H1 (cell line): ENCODE results near the gene GPX6. TPM values are rescaled to one million over a fixed set of nuclear protein-coding genes. Genes with fewer than 3 reads are reported as not detected.

Experiments used
- CTCF ChIA-PET: fragments of 300-600 bp; sonication (Branson Sonifier 250); formaldehyde crosslinking; loops from one replicate; lab custom pipeline; 2021; ENCODE audit not compliant: partially characterized antibody; lab: Charles Lee
- POLR2A ChIA-PET: fragments of 300-600 bp; sonication (Branson Sonifier 250); formaldehyde crosslinking; loops from one replicate; lab custom pipeline; 2021; ENCODE audit warnings: inconsistent platforms; ENCODE audit not compliant: partially characterized antibody; lab: Charles Lee
- DNase-seq, 2 experiments: peaks; one replicate each; pipeline versions ENCODE4 v3.0.0 to v3.0.0-alpha.2; 2010 to 2022; ENCODE audit warnings: low spot score in 2 of 2, low read depth in 1 of 2, mixed read lengths in 1 of 2
- FAIRE-seq: peaks from 2 replicates; lab custom pipeline; 2011; peaks lifted over from hg19 to GRCh38; lab: Jason Lieb, UNC
- H2AFZ ChIP-seq: 2 replicates; pipeline ENCODE4 v1.8.1; 2012; ENCODE audit warnings: low read length, inconsistent platforms
- H2AK5ac ChIP-seq: 2 replicates; pipeline ENCODE4 v1.6.1; 2013; ENCODE audit warnings: low read depth, low read length
- H2BK120ac ChIP-seq: replicated peaks from 2 replicates; pipeline ENCODE3; 2013; ENCODE audit warnings: low read depth, low read length, inconsistent platforms
- H2BK12ac ChIP-seq: 2 replicates; pipeline ENCODE4 v1.6.1; 2013; ENCODE audit warnings: low read depth, low read length
- H2BK15ac ChIP-seq: 2 replicates; pipeline ENCODE4 v1.6.1; 2013; ENCODE audit warnings: low read length
- H2BK20ac ChIP-seq: 2 replicates; pipeline ENCODE4 v1.6.1; 2013; ENCODE audit warnings: low read length
- H2BK5ac ChIP-seq: 2 replicates; pipeline ENCODE4 v1.6.1; 2013; ENCODE audit warnings: low read depth, low read length
- H3K14ac ChIP-seq: 2 replicates; pipeline ENCODE4 v1.6.1; 2013; ENCODE audit warnings: inconsistent platforms; ENCODE audit not compliant: insufficient read length
- H3K18ac ChIP-seq: 2 replicates; pipeline ENCODE4 v1.6.1; 2013; ENCODE audit warnings: low read length; ENCODE audit errors: extremely low read depth
- H3K23ac ChIP-seq: 2 replicates; pipeline ENCODE4 v1.6.1; 2013; ENCODE audit warnings: inconsistent platforms; ENCODE audit not compliant: insufficient read length
- H3K23me2 ChIP-seq: 2 replicates; pipeline ENCODE4 v1.6.1; 2013; ENCODE audit warnings: low read depth, low read length
- H3K27ac ChIP-seq: 2 replicates; pipeline ENCODE4 v1.6.1; 2011; ENCODE audit warnings: low read depth, low read length, inconsistent platforms
- H3K27me3 ChIP-seq, 4 experiments: replicated peaks in 1 of 4; 1 replicate in 1 of 4; 2 replicates in 3 of 4; pipeline versions ENCODE4 v1.6.1 to v1.8.1; 2011 to 2013; ENCODE audit warnings: low read length in 3 of 4, mild to moderate bottlenecking in 3 of 4, inconsistent platforms in 2 of 4, mixed read lengths in 2 of 4, moderate library complexity in 1 of 4; ENCODE audit not compliant: control insufficient read depth in 3 of 4, insufficient read depth in 3 of 4; ENCODE audit errors: extremely low read depth in 1 of 4
- H3K36me3 ChIP-seq, 4 experiments: 2 replicates each; pipeline versions ENCODE4 v1.6.1 to v1.8.1; 2011 to 2013; ENCODE audit warnings: mild to moderate bottlenecking in 4 of 4, low read length in 3 of 4, moderate library complexity in 2 of 4, control low read depth in 1 of 4, inconsistent platforms in 1 of 4; ENCODE audit not compliant: insufficient read depth in 4 of 4, control insufficient read depth in 2 of 4
- H3K4ac ChIP-seq: replicated peaks from 2 replicates; pipeline ENCODE3; 2013; ENCODE audit warnings: low read length, low read depth, mixed read lengths, inconsistent platforms; ENCODE audit not compliant: insufficient read length
- H3K4me1 ChIP-seq, 4 experiments: replicated peaks in 1 of 4; 1 replicate in 1 of 4; 2 replicates in 3 of 4; pipeline versions ENCODE4 v1.6.1 to v1.8.1; 2011 to 2013; ENCODE audit warnings: low read length in 3 of 4, inconsistent platforms in 2 of 4, mixed read lengths in 1 of 4; ENCODE audit not compliant: insufficient read depth in 4 of 4, control insufficient read depth in 3 of 4
- H3K4me2 ChIP-seq, 2 experiments: 2 replicates each; pipeline versions ENCODE4 v1.6.1 to v1.8.1; 2011 to 2013; ENCODE audit warnings: low read depth in 2 of 2, low read length in 2 of 2, control low read depth in 1 of 2, inconsistent platforms in 1 of 2, mild to moderate bottlenecking in 1 of 2; ENCODE audit not compliant: insufficient read depth in 1 of 2
- H3K4me3 ChIP-seq, 4 experiments: fragments of 200-600, 300-600 bp in 1 of 4; sonication (generic), shearing (Covaris generic), sonication (Bioruptor Twin) in 1 of 4; 2 replicates each; pipeline versions ENCODE4 v1.5.1 to v1.8.1; 2011 to 2016; ENCODE audit warnings: low read length in 4 of 4, low read depth in 3 of 4, control low read depth in 2 of 4, inconsistent platforms in 2 of 4, mild to moderate bottlenecking in 2 of 4, mixed read lengths in 1 of 4, moderate library complexity in 1 of 4; ENCODE audit not compliant: insufficient read depth in 2 of 4; ENCODE audit errors: extremely low read depth in 1 of 4
- H3K56ac ChIP-seq: replicated peaks from 2 replicates; pipeline ENCODE3; 2013; ENCODE audit warnings: low read depth, mild to moderate bottlenecking, mixed read lengths, low read length, inconsistent platforms; ENCODE audit not compliant: insufficient read length
- H3K79me1 ChIP-seq: 2 replicates; pipeline ENCODE4 v1.6.1; 2013; ENCODE audit warnings: low read depth, low read length, control low read depth
- H3K79me2 ChIP-seq, 2 experiments: 2 replicates each; pipeline versions ENCODE4 v1.6.1 to v1.8.1; 2012 to 2013; ENCODE audit warnings: low read length in 2 of 2, mild to moderate bottlenecking in 2 of 2, inconsistent platforms in 1 of 2; ENCODE audit not compliant: insufficient read depth in 2 of 2, control insufficient read depth in 1 of 2
- H3K9ac ChIP-seq, 4 experiments: replicated peaks in 1 of 4; 1 replicate in 1 of 4; 2 replicates in 3 of 4; pipeline versions ENCODE4 v1.6.1 to v1.8.1; 2011 to 2013; ENCODE audit warnings: low read depth in 3 of 4, low read length in 3 of 4, control low read depth in 2 of 4, mild to moderate bottlenecking in 2 of 4, moderate library complexity in 2 of 4, inconsistent platforms in 1 of 4; ENCODE audit errors: extremely low read depth in 1 of 4
- H3K9me3 ChIP-seq, 2 experiments: 2 replicates each; pipeline versions ENCODE4 v1.6.1 to v1.8.1; 2012 to 2013; ENCODE audit warnings: mild to moderate bottlenecking in 2 of 2, moderate library complexity in 2 of 2, control low read depth in 1 of 2, inconsistent platforms in 1 of 2, low read depth in 1 of 2, low read length in 1 of 2, mixed read lengths in 1 of 2; ENCODE audit not compliant: insufficient read depth in 2 of 2
- H4K20me1 ChIP-seq, 2 experiments: replicated peaks in 1 of 2; 2 replicates each; pipeline versions ENCODE3 to v1.8.1; 2011 to 2013; ENCODE audit warnings: inconsistent platforms in 2 of 2, low read length in 2 of 2, mild to moderate bottlenecking in 1 of 2; ENCODE audit not compliant: insufficient read depth in 2 of 2, control insufficient read depth in 1 of 2
- H4K5ac ChIP-seq: 2 replicates; pipeline ENCODE4 v1.6.1; 2013; ENCODE audit warnings: low read length, low read depth, mixed read lengths, inconsistent platforms; ENCODE audit not compliant: insufficient read length
- H4K8ac ChIP-seq: 2 replicates; pipeline ENCODE4 v1.8.0; 2013; ENCODE audit warnings: mild to moderate bottlenecking, moderate library complexity, low read length, inconsistent platforms; ENCODE audit not compliant: insufficient read depth; ENCODE audit errors: extremely low read depth
- H4K91ac ChIP-seq: replicated peaks from 2 replicates; pipeline ENCODE3; 2013; ENCODE audit warnings: low read length, mixed read lengths, inconsistent platforms; ENCODE audit not compliant: insufficient read length
- CBX5 ChIP-seq: fragments of 300-800, 300-1000 bp; sonication (generic); IDR thresholded peaks from 2 replicates; pipeline ENCODE4 v1.7.1; 2016; ENCODE audit warnings: antibody characterized with exemption, low read length, low read depth
- CHD1 ChIP-seq: IDR thresholded peaks from 2 replicates; pipeline ENCODE4 v1.6.1; 2012; ENCODE audit warnings: low read depth, low read length, improper control_type of control experiment
- EZH2 ChIP-seq: fragments of 200-600 bp; sonication (generic); IDR thresholded peaks from 2 replicates; pipeline ENCODE4 v1.7.1; 2012; ENCODE audit warnings: low read depth, mild to moderate bottlenecking, moderate library complexity, low read length, inconsistent platforms; ENCODE audit not compliant: severe bottlenecking
- JUN ChIP-seq: IDR thresholded peaks from 2 replicates; pipeline ENCODE4 v1.6.1; 2011; ENCODE audit warnings: low read depth, mild to moderate bottlenecking, improper control_type of control experiment, low read length
- NANOG ChIP-seq: IDR thresholded peaks from 2 replicates; pipeline ENCODE4 v1.6.1; 2011; ENCODE audit warnings: low read length, low read depth, mild to moderate bottlenecking, inconsistent platforms; ENCODE audit not compliant: insufficient read depth, poor library complexity, severe bottlenecking
- ZNF274 ChIP-seq: IDR thresholded peaks from 2 replicates; pipeline ENCODE4 v1.7.0; 2012; ENCODE audit warnings: low read length, borderline replicate concordance; ENCODE audit errors: extremely low read depth
- WGBS, 2 experiments: shearing (Covaris generic) in 1 of 2; methylation state at CpG; one replicate each; pipeline versions ENCODE4 v1.1.6 to v1.1.7; 2013 to 2015; ENCODE audit warnings: low lambda C conversion rate in 2 of 2, mixed read lengths in 2 of 2, inconsistent platforms in 1 of 2, low coverage in 1 of 2, missing lambda C conversion rate in 1 of 2; ENCODE audit not compliant: insufficient replicate concordance in 2 of 2, insufficient coverage in 1 of 2, insufficient read length in 1 of 2; ENCODE audit errors: extremely low coverage in 1 of 2, missing lambda C conversion rate in 1 of 2; 5-methylcytosine and 5-hydroxymethylcytosine counted together
- polyA plus RNA-seq, 7 experiments: library from polyadenylated mRNA; depleted of rRNA in 3 of 7; stranded (reverse) in 5 of 7; unstranded in 2 of 7; fragments of >200 nt in 5 of 7; fragments of 200-250 nt in 2 of 7; gene quantifications; 1 replicate in 5 of 7; 2 replicates in 1 of 7; 4 replicates in 1 of 7; pipeline versions ENCODE4 v1.2.1 to v1.2.3, GENCODE V29; 2011 to 2013; ENCODE audit warnings: missing spikeins in 2 of 7, mixed read lengths in 2 of 7
- total RNA-seq: library from RNA; stranded (reverse); fragmentation: NEBNext Ultra II Directional; extraction: Animal tissue kit (Norgen Biotek cat#: 25700); gene quantifications from 2 replicates; pipeline ENCODE4 v1.2.1, GENCODE V29; 2021
- TF ChIP-seq, protein P1 (sequence below): IDR thresholded peaks from 2 replicates; pipeline ENCODE4 v1.6.1; 2011; ENCODE audit warnings: low read depth, mild to moderate bottlenecking, low read length; ENCODE audit not compliant: insufficient read depth
- TF ChIP-seq, protein P2 (sequence below): IDR thresholded peaks from 2 replicates; pipeline ENCODE4 v1.6.1; 2012; ENCODE audit warnings: low read length, inconsistent platforms

Gene GPX6
- total and polyA plus RNA-seq, 2 of the 8 experiments (the other 6 are each of a cell fraction or from before 2014, with no cell fraction given), result not detected

DNA sequence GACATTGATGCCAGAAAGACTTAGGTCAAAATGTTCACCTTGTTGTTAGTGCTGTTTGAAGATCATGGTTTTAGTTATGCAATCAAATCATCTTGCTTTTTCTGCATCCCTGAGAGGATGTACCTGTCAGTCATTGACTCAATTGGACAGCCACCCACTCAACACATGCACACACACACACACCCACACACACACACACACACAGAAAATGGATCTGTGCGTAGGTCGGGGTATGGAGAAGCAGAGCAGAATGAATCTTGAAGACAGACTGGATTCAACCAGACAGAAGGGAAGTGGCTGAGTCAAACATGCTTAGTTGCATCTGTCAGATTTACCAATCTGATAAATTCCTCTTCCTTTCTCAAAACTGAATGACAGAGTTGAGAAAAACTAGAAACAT lies 53.2 kb downstream of the GPX6 start:
- no peak overlapping the region for H3K4me2 ChIP-seq
- no peaks in the 10 kb centered on the region for H3K4me1 ChIP-seq
- CTCF ChIA-PET, result no interaction called here
- POLR2A ChIA-PET, result no interaction called here
- H3K4me3 ChIP-seq, result no peak overlapping the region
- H4K20me1 ChIP-seq, result no peaks in the 10 kb centered on the region
- no peak overlapping the region for H2BK12ac ChIP-seq
- no peak overlapping the region for H2BK5ac ChIP-seq
- H3K4ac ChIP-seq, result no peak overlapping the region
- no peak overlapping the region for H4K8ac ChIP-seq
- no peak overlapping the region for H3K56ac ChIP-seq
- no peaks in the 10 kb centered on the region for H3K9me3 ChIP-seq
- no peak overlapping the region for H3K18ac ChIP-seq
- no peak overlapping the region for H4K5ac ChIP-seq
- no peak overlapping the region for H2BK15ac ChIP-seq
- TF ChIP-seq, protein P1, sequence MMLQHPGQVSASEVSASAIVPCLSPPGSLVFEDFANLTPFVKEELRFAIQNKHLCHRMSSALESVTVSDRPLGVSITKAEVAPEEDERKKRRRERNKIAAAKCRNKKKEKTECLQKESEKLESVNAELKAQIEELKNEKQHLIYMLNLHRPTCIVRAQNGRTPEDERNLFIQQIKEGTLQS, result no peak
- TF ChIP-seq ZNF274 (no peak), CHD1 (no peak), EZH2 (no peak), CBX5 (no peak), NANOG (no peak), JUN (no peak)
- TF ChIP-seq, protein P2, sequence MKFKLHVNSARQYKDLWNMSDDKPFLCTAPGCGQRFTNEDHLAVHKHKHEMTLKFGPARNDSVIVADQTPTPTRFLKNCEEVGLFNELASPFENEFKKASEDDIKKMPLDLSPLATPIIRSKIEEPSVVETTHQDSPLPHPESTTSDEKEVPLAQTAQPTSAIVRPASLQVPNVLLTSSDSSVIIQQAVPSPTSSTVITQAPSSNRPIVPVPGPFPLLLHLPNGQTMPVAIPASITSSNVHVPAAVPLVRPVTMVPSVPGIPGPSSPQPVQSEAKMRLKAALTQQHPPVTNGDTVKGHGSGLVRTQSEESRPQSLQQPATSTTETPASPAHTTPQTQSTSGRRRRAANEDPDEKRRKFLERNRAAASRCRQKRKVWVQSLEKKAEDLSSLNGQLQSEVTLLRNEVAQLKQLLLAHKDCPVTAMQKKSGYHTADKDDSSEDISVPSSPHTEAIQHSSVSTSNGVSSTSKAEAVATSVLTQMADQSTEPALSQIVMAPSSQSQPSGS, result no peak
- TF ChIP-seq, all 59 proteins: peak for 0
- Histone ChIP-seq H3K23me2 (no peaks in the 10 kb centered on the region), H3K36me3 (no peaks in the 10 kb centered on the region; a peak in 1 of 8 replicates), H3K27ac (no peak overlapping the region), H3K79me2 (no peaks in the 10 kb centered on the region), H3K14ac (no peak overlapping the region), H3K79me1 (no peaks in the 10 kb centered on the region), H2AK5ac (no peak overlapping the region), H3K27me3 (peaks cover 0 to 4% (median 1%) of the 10 kb centered on the region in 4 experiments; a peak in 3 of 7 replicates), H4K91ac (no peak overlapping the region), H3K9ac (no peak overlapping the region), H2BK120ac (no peak overlapping the region), H2BK20ac (no peak overlapping the region), H3K23ac (no peak overlapping the region), H2AFZ (no peak overlapping the region)
- FAIRE-seq (no peak), DNase-seq (no peak)
- 82% methylated on average over 2 of the region's 2 CpGs; no CpG with 5 or more reads in 1 of the 2 experiments for WGBS, 2 experiments
